WERI-Rb-1 (cell line): Measurements from ENCODE around the gene WDR41.
"Not testable (repeated sequence)": the region's sequence is repeated elsewhere in the genome, so short reads cannot be mapped to it uniquely, and the experiment has no call there.

Experiments used
- DNase-seq: peaks from one replicate; pipeline ENCODE4 v3.0.0-alpha.2; 2020
- H3K27ac ChIP-seq: fragments of 250-450 bp; sonication (Bioruptor Pico); 2 replicates; pipeline ENCODE4 v1.5.1; 2020; ENCODE audit warnings: mild to moderate bottlenecking, moderate library complexity
- H3K27me3 ChIP-seq: fragments of 250-450 bp; sonication (Bioruptor Pico); 2 replicates; pipeline ENCODE4 v1.5.1; 2021; ENCODE audit warnings: mild to moderate bottlenecking, low read depth, moderate library complexity; ENCODE audit not compliant: insufficient read depth, severe bottlenecking
- H3K36me3 ChIP-seq: fragments of 250-450 bp; sonication (Bioruptor Pico); 2 replicates; pipeline ENCODE4 v1.5.1; 2020; ENCODE audit warnings: mild to moderate bottlenecking, moderate library complexity
- H3K4me3 ChIP-seq: 2 replicates; pipeline ENCODE4 v1.5.1; 2011; ENCODE audit warnings: low read depth, mild to moderate bottlenecking, control low read depth, low read length
- H3K9me3 ChIP-seq: fragments of 250-450 bp; sonication (Bioruptor Pico); 2 replicates; pipeline ENCODE4 v1.5.1; 2021; ENCODE audit warnings: mild to moderate bottlenecking, moderate library complexity; ENCODE audit not compliant: severe bottlenecking
- CTCF ChIP-seq: IDR thresholded peaks from 2 replicates; pipeline ENCODE4 v1.5.1; 2011; ENCODE audit warnings: low read depth, mild to moderate bottlenecking, control low read depth, inconsistent platforms, low read length

The WDR41 gene

DNA sequence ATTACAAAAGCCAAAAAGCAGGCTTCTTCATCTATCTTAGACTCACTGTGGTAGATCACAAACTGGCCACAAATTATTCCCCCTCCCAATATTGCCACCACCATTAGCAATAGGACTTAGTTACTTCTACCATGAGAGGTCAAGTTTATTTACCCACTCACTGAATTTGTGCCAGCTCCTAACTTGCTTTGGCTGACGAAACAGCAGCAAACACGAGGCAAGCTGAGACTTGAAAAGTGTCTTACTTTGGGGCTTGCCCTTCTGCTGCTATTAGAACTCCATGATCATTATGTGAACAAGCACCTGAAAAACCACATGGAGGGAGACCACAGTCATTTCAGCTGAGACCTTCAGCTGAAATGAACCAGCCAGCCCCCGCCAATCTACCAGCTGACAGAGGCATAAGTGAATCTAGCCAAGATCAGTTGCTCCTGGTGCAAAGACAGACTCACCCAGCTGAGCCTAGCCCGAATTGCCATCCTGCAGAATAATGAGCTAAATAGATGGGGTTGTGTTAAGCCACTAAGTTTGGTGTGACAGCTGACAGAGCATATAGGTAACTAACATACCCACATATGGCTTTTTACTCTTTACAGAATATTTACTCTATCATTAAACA, 5.7 kb downstream of the WDR41 start:
- H3K36me3 ChIP-seq, result peaks cover 7% of the 10 kb centered on the region
- no peak for DNase-seq
- no peak for TF ChIP-seq CTCF
- no peak overlapping the region for H3K27ac ChIP-seq
- no peaks in the 10 kb centered on the region for H3K9me3 ChIP-seq
- no peak overlapping the region for H3K4me3 ChIP-seq
- no peaks in the 10 kb centered on the region for H3K27me3 ChIP-seq

DNA sequence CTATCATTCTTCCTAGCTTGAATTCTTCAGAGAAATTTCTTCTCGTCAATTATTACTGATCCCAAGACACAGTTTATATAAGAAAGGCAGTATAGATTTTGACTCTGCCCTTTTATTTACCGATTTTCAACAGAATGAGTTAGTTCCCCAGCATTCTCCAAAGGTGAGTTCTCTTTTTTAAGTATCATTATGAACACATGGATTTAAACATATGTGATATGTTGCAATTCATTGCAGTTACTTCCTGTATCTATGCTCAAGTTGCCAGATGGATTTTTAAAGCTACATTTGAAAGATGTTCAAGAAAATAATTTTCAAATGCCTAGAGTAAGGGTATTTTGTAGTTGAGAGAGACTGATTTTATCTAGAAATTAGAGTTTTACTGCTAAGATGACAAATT, 8.4 kb downstream of the WDR41 start:
- no peak for TF ChIP-seq CTCF
- H3K4me3 ChIP-seq, result no peak overlapping the region
- H3K27me3 ChIP-seq, result no peaks in the 10 kb centered on the region
- no peaks in the 10 kb centered on the region for H3K9me3 ChIP-seq
- no peak overlapping the region for H3K27ac ChIP-seq
- peaks cover 7% of the 10 kb centered on the region for H3K36me3 ChIP-seq
- DNase-seq, result no peak

DNA sequence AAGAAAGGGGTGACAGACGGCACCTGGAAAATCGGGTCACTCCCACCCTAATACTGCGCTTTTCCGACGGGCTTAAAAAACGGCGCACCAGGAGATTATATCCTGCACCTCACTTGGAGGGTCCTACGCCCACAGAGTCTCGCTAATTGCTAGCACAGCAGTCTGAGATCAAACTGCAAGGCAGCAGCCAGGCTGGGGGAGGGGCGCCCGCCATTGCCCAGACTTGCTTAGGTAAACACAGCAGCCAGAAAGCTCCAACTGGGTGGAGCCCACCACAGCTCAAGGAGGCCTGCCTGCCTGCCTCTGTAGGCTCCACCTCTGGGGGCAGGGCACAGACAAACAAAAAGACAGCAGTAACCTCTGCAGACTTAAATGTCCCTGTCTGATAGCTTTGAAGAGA, 17.1 kb downstream of the WDR41 start:
- H3K27ac ChIP-seq, H3K36me3 ChIP-seq, H3K27me3 ChIP-seq, DNase-seq, H3K4me3 ChIP-seq, H3K9me3 ChIP-seq: not testable (repeated sequence)

DNA sequence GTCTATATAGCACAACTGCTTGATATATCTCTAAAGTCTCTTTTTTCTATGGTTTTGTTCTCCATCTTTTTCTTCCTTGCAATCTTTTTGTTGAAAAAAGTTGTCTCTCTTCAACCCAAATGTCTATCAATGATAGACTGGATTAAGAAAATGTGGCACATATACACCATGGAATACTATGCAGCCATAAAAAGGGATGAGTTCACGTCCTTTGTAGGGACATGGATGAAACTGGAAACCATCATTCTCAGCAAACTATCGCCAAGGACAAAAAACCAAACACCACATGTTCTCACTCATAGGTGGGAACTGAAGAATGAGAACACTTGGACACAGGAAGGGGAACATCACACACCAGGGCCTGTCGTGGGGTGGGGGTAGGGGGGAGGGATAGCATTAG, 23.2 kb downstream of the WDR41 start:
- H3K36me3 ChIP-seq, H3K27ac ChIP-seq, H3K9me3 ChIP-seq, H3K4me3 ChIP-seq, H3K27me3 ChIP-seq, DNase-seq: not testable (repeated sequence)

GRCh38 chr5:77463905-77464304, 28.2 kb downstream of the WDR41 start:
- Histone ChIP-seq H3K36me3 (no peaks in the 10 kb centered on the region), H3K27ac (no peak overlapping the region), H3K9me3 (no peaks in the 10 kb centered on the region), H3K27me3 (no peaks in the 10 kb centered on the region), H3K4me3 (no peak overlapping the region)
- no peak for DNase-seq
- TF ChIP-seq CTCF, result no peak

DNA sequence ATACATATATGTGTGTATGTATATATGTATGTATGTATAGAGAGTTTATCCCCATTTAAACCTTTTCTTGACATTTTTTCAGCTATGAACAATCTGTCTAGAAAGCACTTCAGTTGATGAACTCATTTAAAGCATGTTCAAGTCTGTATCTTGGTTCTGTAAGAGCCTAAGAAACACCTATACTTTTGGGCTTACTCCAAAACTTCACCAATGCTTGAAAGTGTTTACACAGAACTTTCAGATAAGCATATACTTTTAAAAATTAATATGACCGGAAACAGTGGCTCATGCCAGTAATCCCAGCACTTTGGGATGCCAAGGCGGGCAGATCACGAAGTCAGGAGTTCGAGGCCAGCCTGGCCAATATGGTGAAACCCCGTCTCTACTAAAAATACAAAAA, 30.8 kb downstream of the WDR41 start:
- Histone ChIP-seq H3K27ac (no peak overlapping the region), H3K36me3 (no peaks in the 10 kb centered on the region), H3K4me3 (no peak overlapping the region), H3K9me3 (no peaks in the 10 kb centered on the region), H3K27me3 (no peaks in the 10 kb centered on the region)
- TF ChIP-seq CTCF, result no peak
- DNase-seq, result no peak

GRCh38 chr5:77454123-77454522, 38.0 kb downstream of the WDR41 start:
- no peak overlapping the region for H3K27ac ChIP-seq
- H3K9me3 ChIP-seq, result no peaks in the 10 kb centered on the region
- DNase-seq, result no peak
- peaks cover 6% of the 10 kb centered on the region; the same call in 1 of the 2 replicates for H3K36me3 ChIP-seq
- H3K4me3 ChIP-seq, result no peak overlapping the region
- no peaks in the 10 kb centered on the region for H3K27me3 ChIP-seq
- TF ChIP-seq CTCF, result no peak
